ENCODE results near the gene KANK3.

The KANK3 gene

GRCh38 chr19:8337728-8338127, 5.3 kb downstream of the KANK3 start:
- DNase-seq (ENCODE audit: low read depth): no peak
- TF ChIP-seq CTCF (IDR thresholded peaks at IDR 0.05; ENCODE audit: insufficient read depth, low read depth, low read length, missing control alignments): no peak
- H3K4me3 ChIP-seq (ENCODE audit: low read length): no peak overlapping the region

- no peak overlapping the region for H3K4me3 ChIP-seq (ENCODE audit: low read length)
- TF ChIP-seq CTCF (IDR thresholded peaks at IDR 0.05; ENCODE audit: insufficient read depth, low read depth, low read length, missing control alignments): no peak
- DNase-seq (ENCODE audit: low read depth): no peak
Observed at GRCh38 chr19:8336660-8337059, 6.4 kb downstream of the KANK3 start.

- H3K4me3 ChIP-seq (ENCODE audit: low read length): no peak overlapping the region
- no peak for TF ChIP-seq CTCF (IDR thresholded peaks at IDR 0.05; ENCODE audit: insufficient read depth, low read depth, low read length, missing control alignments)
- DNase-seq (ENCODE audit: low read depth): no peak
Observed at GRCh38 chr19:8336072-8336569, 6.9 kb downstream of the KANK3 start.

- DNase-seq (ENCODE audit: low read depth): no peak
- TF ChIP-seq CTCF (IDR thresholded peaks at IDR 0.05; ENCODE audit: insufficient read depth, low read depth, low read length, missing control alignments): no peak
- peak overlapping the region; percentile 7 for H3K4me3 ChIP-seq (ENCODE audit: low read length)
Observed at GRCh38 chr19:8335343-8336071, 7.6 kb downstream of the KANK3 start.

GRCh38 chr19:8334458-8335342, 8.4 kb downstream of the KANK3 start:
- H3K4me3 ChIP-seq (ENCODE audit: low read length): peak overlapping the region; percentile 21
- no peak for TF ChIP-seq CTCF (IDR thresholded peaks at IDR 0.05; ENCODE audit: insufficient read depth, low read depth, low read length, missing control alignments)
- peak; percentile 93 for DNase-seq (ENCODE audit: low read depth)

GRCh38 chr19:8333767-8334457, 9.2 kb downstream of the KANK3 start:
- peak overlapping the region; percentile 21 for H3K4me3 ChIP-seq (ENCODE audit: low read length)
- DNase-seq (ENCODE audit: low read depth): no peak
- TF ChIP-seq CTCF (IDR thresholded peaks at IDR 0.05; ENCODE audit: insufficient read depth, low read depth, low read length, missing control alignments): no peak

Data from epithelial cell of esophagus (primary cell).